ENCODE measurements around the gene FGG.

Gene FGG

GRCh38 chr4:154588198-154588597, 24.3 kb downstream of the FGG start:
- no peak for DNase-seq (ENCODE audit: low read depth in 1 of 2, low spot score in 1 of 2)

- DNase-seq (ENCODE audit: low read depth in 1 of 2, low spot score in 1 of 2) = no peak
These were observed 26.0 kb downstream of the FGG start for GRCh38 chr4:154586296-154587033.

GRCh38 chr4:154585369-154586018, 27.0 kb downstream of the FGG start:
- DNase-seq (ENCODE audit: low read depth in 1 of 2, low spot score in 1 of 2) = no peak

GRCh38 chr4:154584259-154584658, 28.2 kb downstream of the FGG start:
- no peak for DNase-seq (ENCODE audit: low read depth in 1 of 2, low spot score in 1 of 2)

GRCh38 chr4:154583677-154584076, 28.8 kb downstream of the FGG start:
- DNase-seq (ENCODE audit: low read depth in 1 of 2, low spot score in 1 of 2) = no peak

GRCh38 chr4:154583230-154583629, 29.2 kb downstream of the FGG start:
- DNase-seq (ENCODE audit: low read depth in 1 of 2, low spot score in 1 of 2) = no peak

- no peak for DNase-seq (ENCODE audit: low read depth in 1 of 2, low spot score in 1 of 2)
These were observed 29.7 kb downstream of the FGG start for GRCh38 chr4:154582723-154583122.

- DNase-seq (ENCODE audit: low read depth in 1 of 2, low spot score in 1 of 2) = no peak
These were observed 32.5 kb downstream of the FGG start for GRCh38 chr4:154579927-154580326.

- DNase-seq (ENCODE audit: low read depth in 1 of 2, low spot score in 1 of 2) = no peak
These were observed 33.5 kb downstream of the FGG start for GRCh38 chr4:154578919-154579318.

GRCh38 chr4:154577324-154577723, 35.1 kb downstream of the FGG start:
- DNase-seq (ENCODE audit: low read depth in 1 of 2, low spot score in 1 of 2) = no peak

GRCh38 chr4:154574311-154574710, 38.1 kb downstream of the FGG start:
- no peak for DNase-seq (ENCODE audit: low read depth in 1 of 2, low spot score in 1 of 2)

GRCh38 chr4:154573190-154573870, 39.1 kb downstream of the FGG start:
- DNase-seq (ENCODE audit: low read depth in 1 of 2, low spot score in 1 of 2) = no peak

- DNase-seq (ENCODE audit: low read depth in 1 of 2, low spot score in 1 of 2) = no peak
These were observed 42.9 kb downstream of the FGG start for GRCh38 chr4:154569584-154569983.

- no peak for DNase-seq (ENCODE audit: low read depth in 1 of 2, low spot score in 1 of 2)
These were observed 43.4 kb downstream of the FGG start for GRCh38 chr4:154569028-154569427.

GRCh38 chr4:154566639-154567204, 45.7 kb downstream of the FGG start:
- DNase-seq (ENCODE audit: low read depth in 1 of 2, low spot score in 1 of 2) = no peak

GRCh38 chr4:154565704-154566103, 46.8 kb downstream of the FGG start:
- DNase-seq (ENCODE audit: low read depth in 1 of 2, low spot score in 1 of 2) = no peak

- no peak for DNase-seq (ENCODE audit: low read depth in 1 of 2, low spot score in 1 of 2)
These were observed 48.1 kb downstream of the FGG start for GRCh38 chr4:154564311-154564710.

- DNase-seq (ENCODE audit: low read depth in 1 of 2, low spot score in 1 of 2) = no peak
These were observed 49.7 kb downstream of the FGG start, which contains the start of gene FGB for GRCh38 chr4:154562697-154563254. Gene FGB, plus strand, starts transcription at chr4:154563011. Its CDS starts 8 bp downstream, at chr4:154563019.

GRCh38 chr4:154560824-154561231, 51.6 kb downstream of the FGG start:
- no peak for DNase-seq (ENCODE audit: low read depth in 1 of 2, low spot score in 1 of 2)

- DNase-seq (ENCODE audit: low read depth in 1 of 2, low spot score in 1 of 2) = no peak
These were observed 52.0 kb downstream of the FGG start for GRCh38 chr4:154560419-154560801.

Data from activated CD4-positive, alpha-beta T cell treated with anti-CD3 and anti-CD28 coated beads, Interleukin-2, amount 50 U/mL, for 24 hours (primary cell).